Pancreas (tissue), 10 donors: ENCODE results near the gene HSFX1. TPM values are rescaled to one million over a fixed set of nuclear protein-coding genes. Genes with fewer than 3 reads are reported as not detected.
"Not testable (repeated sequence)": the region's sequence is repeated elsewhere in the genome, so short reads cannot be mapped to it uniquely, and the experiment has no call there.

ENCODE experiments used
- ATAC-seq, 4 donors: fragments of 200-7000 bp; cut with Tn5 transposase; one replicate each; pipeline versions ENCODE4 v1.8.0 to v1.9.1; 2020; ENCODE audit warnings: mild to moderate bottlenecking in 4 of 4, moderate library complexity in 4 of 4
- DNase-seq, 6 donors: peaks; one replicate each; pipeline ENCODE4 v3.0.0-alpha.2; 2020
- FAIRE-seq: peaks from 2 replicates; lab custom pipeline; 2012; peaks lifted over from hg19 to GRCh38; lab: Jason Lieb, UNC
- H3K27ac ChIP-seq, 4 donors: fragments of 200-600 bp; sonication (generic); 1 replicate in 3 of 4; 2 replicates in 1 of 4; pipeline versions ENCODE4 v1.5.0 to v1.8.0; 2020
- H3K27me3 ChIP-seq, 4 donors: fragments of 200-600 bp; one replicate each; pipeline ENCODE4 v1.8.0; 2021
- H3K36me3 ChIP-seq, 3 donors: fragments of 200-600 bp; sonication (generic) in 1 of 3; one replicate each; pipeline versions ENCODE4 v1.5.0 to v1.8.0; 2020 to 2021
- H3K4me1 ChIP-seq, 3 donors: fragments of 200-600 bp; one replicate each; pipeline ENCODE4 v1.8.0; 2021
- H3K4me3 ChIP-seq, 4 donors: fragments of 200-600 bp; sonication (generic) in 2 of 4; one replicate each; pipeline versions ENCODE4 v1.5.0 to v1.8.0; 2020 to 2021
- H3K9me3 ChIP-seq, 4 donors: fragments of 200-600 bp; one replicate each; pipeline ENCODE4 v1.8.0; 2021
- WGBS, 2 donors: extraction: QIAGEN DNeasy Blood & Tissue Kit; methylation state at CpG; one replicate each; pipeline ENCODE4 v1.1.7; 2013; 5-methylcytosine and 5-hydroxymethylcytosine counted together
- intact Hi-C, 3 donors: fragments of 100-400 bp; cut with DNase I; formaldehyde crosslinking; loops; one replicate each; pipeline versions ENCODE4 v1.11.1 to v1.14.2; 2022
- polyA plus RNA-seq, 2 donors: library from polyadenylated mRNA; stranded (reverse); fragments of 200-250 nt; gene quantifications; one replicate each; pipeline ENCODE4 v1.2.3, GENCODE V29; 2013
- total RNA-seq, 6 donors: library from RNA; stranded (reverse); fragmentation: NEBNext Ultra II Directional in 4 of 6; extraction: Animal tissue kit (Norgen Biotek cat#: 25700) in 4 of 6; gene quantifications; one replicate each; pipeline versions ENCODE4 v1.2.1 to v1.2.4, GENCODE V29; 2021 to 2023
- TF ChIP-seq, protein P1 (sequence below), 4 donors: fragments of 200-600 bp; sonication (generic) in 3 of 4; IDR thresholded peaks; one replicate each; pipeline versions ENCODE4 v1.5.0 to v1.8.0; 2021; ENCODE audit warnings: antibody characterized with exemption in 4 of 4
- donor health status: healthy with polysubstance abuse.
- donor health status: DM: no; HTN: no; CAD: no; lungs with moderate emphysema.
- donor health status: DM: no; HTN: no; CAD: no.
- donor health status: control.
- donor health status: control.
- donor health status: Bipolar disorder and iron deficiency.
- donor health status: DM: yes; HTN: yes; CAD: no.
- donor health status: DM: no; HTN: no; CAD: no.
- donor health status: DM: no; HTN: no; CAD: no.
- donor health status: DM: yes; HTN: yes; CAD: no.

HSFX1 gene
- total and polyA plus RNA-seq, 8 donors, result 0.25 to 1.2 (median 0.58) TPM

DNA sequence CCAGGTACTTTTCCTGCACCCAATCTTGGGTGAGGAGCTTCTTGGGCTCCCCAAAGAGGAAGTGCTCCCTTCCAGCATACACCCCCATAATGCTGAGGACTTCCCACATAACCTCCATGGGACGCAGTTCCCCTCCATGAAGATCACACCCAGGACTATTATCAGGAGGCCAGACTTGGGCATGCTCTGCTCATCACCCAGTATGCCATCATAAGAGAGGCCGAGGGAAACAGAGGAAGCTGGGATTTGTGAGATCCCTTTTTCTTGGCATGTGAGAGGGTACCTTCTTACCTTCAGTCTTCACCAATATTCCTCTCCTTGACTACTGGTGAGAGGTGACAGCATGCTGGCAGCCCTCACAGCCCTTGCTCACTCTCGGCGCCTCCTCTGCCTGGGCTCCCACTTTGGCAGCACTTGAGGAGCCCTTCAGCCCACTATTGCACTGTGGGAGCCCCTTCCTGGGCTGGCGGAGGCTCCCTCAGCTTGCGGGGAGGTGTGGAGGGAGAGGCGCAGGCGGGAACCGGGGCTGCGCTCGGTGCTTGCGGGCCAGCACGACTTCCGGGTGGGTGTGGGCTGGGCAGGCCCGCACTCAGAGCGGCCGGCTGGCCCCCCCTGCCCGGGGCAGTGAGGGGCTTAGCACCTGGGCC, 15.7 kb upstream of the HSFX1 start:
- intact Hi-C loops, result loop anchor here in 1 of 3 donors (10.0 kb wide), 1 partner anchor 103 kb away; no protein-coding TSS in a partner anchor
- Histone ChIP-seq H3K36me3 (no peaks in the 10 kb centered on the region), H3K27ac (no peak overlapping the region), H3K27me3 (peaks cover 0 to 12% (median 0%) of the 10 kb centered on the region in 4 donors), H3K4me1 (no peaks in the 10 kb centered on the region), H3K9me3 (no peaks in the 10 kb centered on the region), H3K4me3 (no peak overlapping the region)
- peak in 1 of 6 donors; percentile 37 for DNase-seq
- TF ChIP-seq, protein P1, sequence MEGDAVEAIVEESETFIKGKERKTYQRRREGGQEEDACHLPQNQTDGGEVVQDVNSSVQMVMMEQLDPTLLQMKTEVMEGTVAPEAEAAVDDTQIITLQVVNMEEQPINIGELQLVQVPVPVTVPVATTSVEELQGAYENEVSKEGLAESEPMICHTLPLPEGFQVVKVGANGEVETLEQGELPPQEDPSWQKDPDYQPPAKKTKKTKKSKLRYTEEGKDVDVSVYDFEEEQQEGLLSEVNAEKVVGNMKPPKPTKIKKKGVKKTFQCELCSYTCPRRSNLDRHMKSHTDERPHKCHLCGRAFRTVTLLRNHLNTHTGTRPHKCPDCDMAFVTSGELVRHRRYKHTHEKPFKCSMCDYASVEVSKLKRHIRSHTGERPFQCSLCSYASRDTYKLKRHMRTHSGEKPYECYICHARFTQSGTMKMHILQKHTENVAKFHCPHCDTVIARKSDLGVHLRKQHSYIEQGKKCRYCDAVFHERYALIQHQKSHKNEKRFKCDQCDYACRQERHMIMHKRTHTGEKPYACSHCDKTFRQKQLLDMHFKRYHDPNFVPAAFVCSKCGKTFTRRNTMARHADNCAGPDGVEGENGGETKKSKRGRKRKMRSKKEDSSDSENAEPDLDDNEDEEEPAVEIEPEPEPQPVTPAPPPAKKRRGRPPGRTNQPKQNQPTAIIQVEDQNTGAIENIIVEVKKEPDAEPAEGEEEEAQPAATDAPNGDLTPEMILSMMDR (IDR thresholded peaks at IDR 0.05), result no peak
- no peak for ATAC-seq
- WGBS, 2 donors, result 91 to 93% methylated on average over 18 of the region's 18 CpGs
- FAIRE-seq, result no peak

DNA sequence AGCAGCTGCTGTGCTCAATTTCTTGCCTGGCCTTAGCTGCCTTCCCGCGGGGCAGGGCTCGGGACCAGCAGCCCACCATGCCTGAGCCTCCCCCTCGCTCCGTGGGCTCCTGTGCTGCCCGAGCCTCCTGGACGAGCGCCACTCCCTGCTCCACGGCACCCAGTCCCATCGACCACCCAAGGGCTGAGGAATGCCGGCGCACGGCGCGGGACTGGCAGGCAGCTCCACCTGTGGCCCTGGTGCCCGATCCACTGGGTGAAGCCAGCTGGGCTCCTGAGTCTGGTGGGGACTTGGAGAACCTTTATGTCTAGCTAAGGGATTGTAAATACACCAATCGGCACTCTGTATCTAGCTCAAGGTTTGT, 15.2 kb upstream of the HSFX1 start:
- not testable (repeated sequence) for H3K36me3 ChIP-seq, H3K4me3 ChIP-seq, H3K27ac ChIP-seq, H3K4me1 ChIP-seq, ATAC-seq, H3K9me3 ChIP-seq, FAIRE-seq
- peak in 1 of 6 donors; percentile 63 for DNase-seq
- H3K27me3 ChIP-seq, result peaks cover 0 to 12% (median 0%) of the 10 kb centered on the region in 4 donors
- intact Hi-C loops, result loop anchor here in 1 of 3 donors (10.0 kb wide), 1 partner anchor 104 kb away; no protein-coding TSS in a partner anchor
- WGBS, 2 donors, result 83 to 88% methylated on average over 16 of the region's 17 CpGs

DNA sequence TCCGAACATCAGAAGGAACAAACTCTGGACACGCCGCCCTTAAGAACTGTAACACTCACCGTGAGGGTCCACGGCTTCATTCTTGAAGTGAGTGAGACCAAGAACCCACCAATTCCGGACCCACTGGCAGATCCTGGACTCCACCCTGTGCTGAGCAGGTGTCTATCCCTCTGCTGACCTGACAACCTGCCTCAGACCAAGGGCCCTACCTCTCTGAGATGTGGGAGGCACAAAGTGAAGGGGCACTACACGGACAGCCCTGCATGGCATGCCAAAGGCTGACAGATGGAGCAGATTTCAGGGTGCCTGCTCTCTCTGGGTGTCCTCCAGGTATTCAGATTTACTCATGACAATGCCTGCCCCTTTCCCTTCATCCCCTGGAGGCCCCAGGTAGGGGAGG, 14.0 kb upstream of the HSFX1 start:
- no peaks in the 10 kb centered on the region for H3K36me3 ChIP-seq
- H3K27me3 ChIP-seq, result peaks cover 0 to 12% (median 0%) of the 10 kb centered on the region in 4 donors
- FAIRE-seq, result no peak
- intact Hi-C loops, result loop anchor here in 1 of 3 donors (10.0 kb wide), 1 partner anchor 105 kb away; no protein-coding TSS in a partner anchor
- no peaks in the 10 kb centered on the region for H3K9me3 ChIP-seq
- DNase-seq, result no peak
- ATAC-seq, result no peak
- no peaks in the 10 kb centered on the region for H3K4me1 ChIP-seq
- 77 to 78% methylated on average over 7 of the region's 7 CpGs for WGBS, 2 donors
- TF ChIP-seq, protein P1 (IDR thresholded peaks at IDR 0.05), result no peak
- no peak overlapping the region for H3K4me3 ChIP-seq
- H3K27ac ChIP-seq, result no peak overlapping the region

DNA sequence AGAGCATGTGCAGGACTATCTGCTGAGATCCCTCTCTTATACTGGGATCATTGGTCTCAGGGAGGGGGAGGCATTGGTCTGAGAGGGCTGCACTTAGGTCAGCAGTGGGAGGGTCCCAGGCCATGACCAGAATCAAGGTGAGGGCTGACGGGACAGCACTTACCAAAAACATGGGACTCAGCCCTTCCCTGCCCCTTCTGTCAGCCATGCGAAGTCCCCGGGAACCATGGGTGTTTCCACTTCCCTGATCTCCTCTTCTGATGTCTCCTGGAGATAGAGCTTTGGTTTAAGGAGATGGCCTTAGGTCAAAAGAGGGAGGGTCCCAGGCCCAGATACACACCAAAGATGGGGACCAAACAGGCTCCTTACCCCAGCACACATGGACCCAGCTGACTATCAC, 12.9 kb upstream of the HSFX1 start:
- H3K27ac ChIP-seq, result no peak overlapping the region
- WGBS, 2 donors, result 86 to 93% methylated on average over 3 of the region's 3 CpGs
- H3K36me3 ChIP-seq, result no peaks in the 10 kb centered on the region
- no peak for FAIRE-seq
- ATAC-seq, result no peak
- no peak for DNase-seq
- intact Hi-C loops, result no loop called here
- H3K27me3 ChIP-seq, result peaks cover 0 to 19% (median 0%) of the 10 kb centered on the region in 4 donors
- no peaks in the 10 kb centered on the region for H3K9me3 ChIP-seq
- TF ChIP-seq, protein P1 (IDR thresholded peaks at IDR 0.05), result no peak
- no peak overlapping the region for H3K4me3 ChIP-seq
- H3K4me1 ChIP-seq, result no peaks in the 10 kb centered on the region

DNA sequence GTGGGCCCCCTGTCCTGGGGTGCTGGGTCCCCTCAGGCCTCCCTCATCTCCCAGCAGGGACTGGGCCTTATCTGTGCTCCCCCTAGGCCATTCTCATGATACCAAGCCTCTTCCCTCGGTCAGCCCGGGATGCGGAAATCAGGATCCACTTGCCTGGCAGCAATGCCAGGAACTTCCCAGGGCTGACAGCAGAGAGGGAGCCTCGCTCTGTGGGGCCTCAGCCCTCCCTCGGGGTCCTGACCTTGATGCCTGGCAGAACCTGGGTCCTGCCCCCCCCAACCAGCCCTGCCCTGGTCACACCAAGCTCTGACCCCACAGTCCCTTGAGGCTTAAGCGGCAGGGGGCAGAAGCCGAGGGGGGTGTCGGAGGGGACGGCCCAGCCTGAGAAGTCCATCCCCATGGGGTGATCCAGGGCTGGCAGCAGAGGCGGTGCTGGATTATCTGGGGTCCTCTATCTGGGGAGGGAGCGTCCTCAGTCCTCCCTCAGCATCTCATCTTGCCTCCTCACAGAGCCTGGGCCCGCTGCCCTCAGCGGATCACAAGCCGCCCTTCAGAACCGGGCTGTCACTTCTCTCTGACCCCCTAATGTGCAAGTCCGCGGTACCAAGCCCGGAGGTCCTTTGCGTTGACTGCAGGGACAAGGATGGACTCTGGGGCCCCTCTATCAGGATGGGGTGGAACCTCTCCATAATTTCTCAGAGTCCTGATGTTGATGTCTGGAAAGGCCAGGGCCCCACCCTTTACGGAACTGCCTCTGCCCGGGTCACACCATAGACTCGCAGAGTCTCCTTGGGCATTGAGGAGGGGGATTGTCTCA, 11.8 kb upstream of the HSFX1 start:
- H3K36me3 ChIP-seq, intact Hi-C loops, ATAC-seq, FAIRE-seq, H3K4me3 ChIP-seq, H3K4me1 ChIP-seq, H3K27ac ChIP-seq, H3K9me3 ChIP-seq: not testable (repeated sequence)
- peaks cover 0 to 18% (median 0%) of the 10 kb centered on the region in 4 donors for H3K27me3 ChIP-seq
- DNase-seq, result peak in 1 of 6 donors; percentile 43
- WGBS, 2 donors, result 84 to 86% methylated on average over 20 to 22 of the region's 22 CpGs
